A549 (cell line): Measurements from ENCODE around the gene CALN1. TPM values are rescaled to one million over a fixed set of nuclear protein-coding genes. Genes with fewer than 3 reads are reported as not detected.

Source experiments
- ATAC-seq, 2 experiments: fragments of 200-7000 bp in 1 of 2; fragments of >200 bp in 1 of 2; cut with Nextera tagmentation in 1 of 2; cut with Tn5 transposase in 1 of 2; 3 replicates each; pipeline versions ENCODE4 v1.8.0 to v1.9.1; 2018 to 2020; ENCODE audit warnings: mild to moderate bottlenecking in 1 of 2, moderate library complexity in 1 of 2
- CTCF ChIA-PET: fragments of 300-600 bp; sonication (Branson Sonifier 250); formaldehyde crosslinking; extraction: SDS; loops from one replicate; lab custom pipeline; 2021; ENCODE audit warnings: antibody characterized with exemption, inconsistent platforms; lab: Yijun Ruan, JAX
- POLR2A ChIA-PET: fragments of 350-600 bp; formaldehyde crosslinking; extraction: SDS; loops from one replicate; lab custom pipeline; 2021; ENCODE audit warnings: antibody characterized with exemption, inconsistent platforms; lab: Yijun Ruan, JAX
- DNase-seq, 2 experiments: peaks; one replicate each; pipeline versions ENCODE4 v3.0.0 to v3.0.0-alpha.2; 2011 to 2016; ENCODE audit warnings: low read depth in 1 of 2, low spot score in 1 of 2
- FAIRE-seq: peaks from 2 replicates; lab custom pipeline; 2011; peaks lifted over from hg19 to GRCh38; lab: Jason Lieb, UNC
- H3K27ac ChIP-seq, 2 experiments: fragments of >200 bp; sonication (Bioruptor Twin); formaldehyde crosslinking; 3 replicates each; pipeline ENCODE4 v1.5.1; 2016 to 2017
- H3K4me1 ChIP-seq: fragments of >200 bp; sonication (Bioruptor Twin); formaldehyde crosslinking; 3 replicates; pipeline ENCODE4 v1.6.1; 2016
- H3K4me2 ChIP-seq: fragments of >200 bp; sonication (Bioruptor Twin); formaldehyde crosslinking; 3 replicates; pipeline ENCODE4 v1.6.1; 2016
- H3K4me3 ChIP-seq: fragments of >200 bp; sonication (Bioruptor Twin); formaldehyde crosslinking; 3 replicates; pipeline ENCODE4 v1.5.1; 2016
- H3K9me3 ChIP-seq: fragments of >200 bp; sonication (Bioruptor Twin); formaldehyde crosslinking; 3 replicates; pipeline ENCODE4 v1.6.1; 2016
- CBX2 ChIP-seq: fragments of 200-600 bp; sonication (generic); IDR thresholded peaks from 2 replicates; pipeline ENCODE4 v1.6.1; 2016; ENCODE audit warnings: low read depth, mild to moderate bottlenecking, borderline replicate concordance
- CHD2 ChIP-seq: fragments of 150-350 bp; IDR thresholded peaks from 2 replicates; pipeline ENCODE4 v1.6.1; 2014; ENCODE audit warnings: low read length; ENCODE audit not compliant: partially characterized antibody
- ELK1 ChIP-seq: fragments of 150-350 bp; IDR thresholded peaks from 2 replicates; pipeline ENCODE4 v1.6.1; 2014; ENCODE audit warnings: low read depth, mild to moderate bottlenecking, low read length
- EP300 ChIP-seq, 2 experiments: fragments of >200 bp; sonication (Bioruptor Twin); formaldehyde crosslinking; IDR thresholded peaks; 2 replicates in 1 of 2; 3 replicates in 1 of 2; pipeline ENCODE4 v1.6.1; 2016 to 2017
- FOSB ChIP-seq: fragments of 250-450 bp; sonication (Bioruptor Pico); IDR thresholded peaks from 2 replicates; pipeline ENCODE4 v1.5.0; 2020; ENCODE audit warnings: mild to moderate bottlenecking, moderate library complexity
- FOXS1 ChIP-seq: fragments of 250-450 bp; sonication (Bioruptor Pico); IDR thresholded peaks from 2 replicates; pipeline ENCODE4 v1.5.0; 2020; ENCODE audit warnings: mild to moderate bottlenecking, moderate library complexity
- HDAC2 ChIP-seq: fragments of 200-600 bp; sonication (generic); IDR thresholded peaks from 2 replicates; pipeline ENCODE4 v1.6.1; 2016
- HOXB5 ChIP-seq: fragments of 250-450 bp; sonication (Bioruptor Pico); IDR thresholded peaks from 2 replicates; pipeline ENCODE4 v1.5.0; 2020; ENCODE audit warnings: mild to moderate bottlenecking, moderate library complexity
- KDM5A ChIP-seq: fragments of 200-600 bp; sonication (generic); IDR thresholded peaks from 2 replicates; pipeline ENCODE4 v1.6.1; 2016; ENCODE audit warnings: antibody characterized with exemption, mild to moderate bottlenecking
- MYC ChIP-seq: IDR thresholded peaks from 2 replicates; pipeline ENCODE4 v1.6.1; 2012; ENCODE audit warnings: mild to moderate bottlenecking, inconsistent platforms, low read length, improper control_type of control experiment, borderline replicate concordance
- NFE2L2 ChIP-seq: fragments of 150-350 bp; conservative IDR thresholded peaks from 2 replicates; pipeline ENCODE4 v1.6.1; 2014; ENCODE audit warnings: low read length
- NR3C1 ChIP-seq: fragments of >200 bp; sonication (Bioruptor Twin); formaldehyde crosslinking; IDR thresholded peaks from 3 replicates; pipeline ENCODE4 v1.6.1; 2017
- PHF8 ChIP-seq: fragments of 200-600 bp; sonication (generic); IDR thresholded peaks from 2 replicates; pipeline ENCODE4 v1.6.1; 2016; ENCODE audit warnings: low read depth, mild to moderate bottlenecking, antibody characterized with exemption, moderate library complexity, borderline replicate concordance
- RARB ChIP-seq: fragments of 250-450 bp; sonication (Bioruptor Pico); IDR thresholded peaks from 2 replicates; pipeline ENCODE4 v1.8.0; 2021; ENCODE audit warnings: mild to moderate bottlenecking, moderate library complexity
- RCOR1 ChIP-seq: fragments of 150-350 bp; IDR thresholded peaks from 2 replicates; pipeline ENCODE4 v1.6.1; 2014; ENCODE audit warnings: antibody characterized with exemption, low read length, low read depth
- SREBF2 ChIP-seq: fragments of 450-650 bp; IDR thresholded peaks from 2 replicates; pipeline ENCODE4 v1.6.1; 2014; ENCODE audit warnings: mild to moderate bottlenecking, moderate library complexity
- ZNF302 ChIP-seq: fragments of 250-450 bp; sonication (Bioruptor Pico); IDR thresholded peaks from 2 replicates; pipeline ENCODE4 v1.9.0; 2021; ENCODE audit warnings: inconsistent platforms, mild to moderate bottlenecking, moderate library complexity
- WGBS: methylation state at CpG from one replicate; pipeline ENCODE4 v1.1.6; 2017; ENCODE audit errors: missing lambda C conversion rate; 5-methylcytosine and 5-hydroxymethylcytosine counted together
- polyA plus RNA-seq, 4 experiments: library from polyadenylated mRNA; depleted of rRNA in 3 of 4; stranded (reverse); fragments of >200 nt; fragmentation: RNase III in 1 of 4; extraction: RNeasy Plus Mini Kit Qiagen cat#74134 plus additional on column Dnase treatment in 1 of 4; gene quantifications; 2 replicates in 3 of 4; 3 replicates in 1 of 4; pipeline ENCODE4 v1.2.3, GENCODE V29; 2011 to 2017
- TF ChIP-seq, protein P1 (sequence below): fragments of >200 bp; sonication (Bioruptor Twin); formaldehyde crosslinking; IDR thresholded peaks from 3 replicates; pipeline ENCODE4 v1.5.1; 2016
- TF ChIP-seq, protein P2 (sequence below): fragments of >200 bp; sonication (Bioruptor Twin); formaldehyde crosslinking; IDR thresholded peaks from 2 replicates; pipeline ENCODE4 v1.6.1; 2016
- TF ChIP-seq, protein P3 (sequence below): fragments of 250-450 bp; sonication (Bioruptor Pico); IDR thresholded peaks from 2 replicates; pipeline ENCODE4 v1.5.0; 2021; ENCODE audit warnings: mild to moderate bottlenecking, moderate library complexity, borderline replicate concordance
- TF ChIP-seq, protein P4 (sequence below): fragments of >200 bp; sonication (Bioruptor Twin); formaldehyde crosslinking; IDR thresholded peaks from 3 replicates; pipeline ENCODE4 v1.6.1; 2016
- TF ChIP-seq, protein P5 (sequence below): fragments of 250-450 bp; sonication (Bioruptor Pico); IDR thresholded peaks from 2 replicates; pipeline ENCODE4 v1.5.0; 2020; ENCODE audit warnings: low read depth, mild to moderate bottlenecking, moderate library complexity

Gene CALN1
- polyA plus RNA-seq, 2 of the 4 experiments (the other 2 are of a cell fraction): not detected

DNA sequence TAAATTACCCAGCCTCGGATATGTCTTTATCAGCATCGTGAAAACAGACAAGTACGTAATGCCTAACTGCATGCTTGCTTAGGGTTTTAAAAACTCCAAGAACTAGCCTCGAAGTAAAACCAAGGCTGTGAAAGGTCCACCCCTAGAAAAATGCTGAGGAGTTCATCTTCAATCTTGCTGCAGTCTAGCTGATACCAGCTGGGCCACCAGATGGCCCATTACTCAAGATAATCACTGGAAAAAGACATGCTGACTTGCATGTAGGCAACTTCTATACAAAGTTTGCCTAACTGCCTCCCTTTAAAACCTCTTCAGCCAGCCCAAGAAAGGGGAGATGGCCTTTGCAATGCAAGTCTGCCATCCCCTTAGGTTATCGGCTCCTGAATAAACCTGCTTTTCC lies 666.1 kb downstream of the CALN1 start:
- no peak for FAIRE-seq
- TF ChIP-seq MYC: no peak
- no peak for TF ChIP-seq NR3C1
- TF ChIP-seq, protein P1, sequence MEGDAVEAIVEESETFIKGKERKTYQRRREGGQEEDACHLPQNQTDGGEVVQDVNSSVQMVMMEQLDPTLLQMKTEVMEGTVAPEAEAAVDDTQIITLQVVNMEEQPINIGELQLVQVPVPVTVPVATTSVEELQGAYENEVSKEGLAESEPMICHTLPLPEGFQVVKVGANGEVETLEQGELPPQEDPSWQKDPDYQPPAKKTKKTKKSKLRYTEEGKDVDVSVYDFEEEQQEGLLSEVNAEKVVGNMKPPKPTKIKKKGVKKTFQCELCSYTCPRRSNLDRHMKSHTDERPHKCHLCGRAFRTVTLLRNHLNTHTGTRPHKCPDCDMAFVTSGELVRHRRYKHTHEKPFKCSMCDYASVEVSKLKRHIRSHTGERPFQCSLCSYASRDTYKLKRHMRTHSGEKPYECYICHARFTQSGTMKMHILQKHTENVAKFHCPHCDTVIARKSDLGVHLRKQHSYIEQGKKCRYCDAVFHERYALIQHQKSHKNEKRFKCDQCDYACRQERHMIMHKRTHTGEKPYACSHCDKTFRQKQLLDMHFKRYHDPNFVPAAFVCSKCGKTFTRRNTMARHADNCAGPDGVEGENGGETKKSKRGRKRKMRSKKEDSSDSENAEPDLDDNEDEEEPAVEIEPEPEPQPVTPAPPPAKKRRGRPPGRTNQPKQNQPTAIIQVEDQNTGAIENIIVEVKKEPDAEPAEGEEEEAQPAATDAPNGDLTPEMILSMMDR: no peak
- TF ChIP-seq PHF8: no peak
- TF ChIP-seq ZNF302 (CRISPR knock-in tag): no peak
- TF ChIP-seq, protein P2, sequence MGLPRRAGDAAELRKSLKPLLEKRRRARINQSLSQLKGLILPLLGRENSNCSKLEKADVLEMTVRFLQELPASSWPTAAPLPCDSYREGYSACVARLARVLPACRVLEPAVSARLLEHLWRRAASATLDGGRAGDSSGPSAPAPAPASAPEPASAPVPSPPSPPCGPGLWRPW: no peak
- TF ChIP-seq EP300 (IDR thresholded peaks at IDR 0.05): no peak
- TF ChIP-seq FOSB: no peak
- TF ChIP-seq, all 56 proteins: peak for 0
- Histone ChIP-seq H3K4me2 (no peak overlapping the region), H3K27ac (no peak overlapping the region), H3K4me1 (no peaks in the 10 kb centered on the region), H3K9me3 (peaks cover 2% of the 10 kb centered on the region; the same call in 1 of the 3 replicates), H3K4me3 (no peak overlapping the region)
- no peak for DNase-seq
- no peak for ATAC-seq
- POLR2A ChIA-PET: no interaction called here
- CTCF ChIA-PET: interaction anchor here (0.9 to 1.1 kb wide), 2 partner anchors 10 to 13 kb away, joined by 3 to 5 read pairs; no protein-coding TSS in a partner anchor
- 54% methylated on average over 5 of the region's 5 CpGs for WGBS

- no peaks in the 10 kb centered on the region for H3K9me3 ChIP-seq
- WGBS: 25% methylated on average over 5 of the region's 5 CpGs
- no peak overlapping the region for H3K4me2 ChIP-seq
- TF ChIP-seq CBX2: no peak
- no peak for TF ChIP-seq HOXB5 (CRISPR knock-in tag)
- TF ChIP-seq SREBF2: no peak
- TF ChIP-seq ELK1: no peak
- no peak for TF ChIP-seq KDM5A
- no peak for TF ChIP-seq ZNF302 (CRISPR knock-in tag)
- no peak for TF ChIP-seq MYC
- TF ChIP-seq, protein P3, sequence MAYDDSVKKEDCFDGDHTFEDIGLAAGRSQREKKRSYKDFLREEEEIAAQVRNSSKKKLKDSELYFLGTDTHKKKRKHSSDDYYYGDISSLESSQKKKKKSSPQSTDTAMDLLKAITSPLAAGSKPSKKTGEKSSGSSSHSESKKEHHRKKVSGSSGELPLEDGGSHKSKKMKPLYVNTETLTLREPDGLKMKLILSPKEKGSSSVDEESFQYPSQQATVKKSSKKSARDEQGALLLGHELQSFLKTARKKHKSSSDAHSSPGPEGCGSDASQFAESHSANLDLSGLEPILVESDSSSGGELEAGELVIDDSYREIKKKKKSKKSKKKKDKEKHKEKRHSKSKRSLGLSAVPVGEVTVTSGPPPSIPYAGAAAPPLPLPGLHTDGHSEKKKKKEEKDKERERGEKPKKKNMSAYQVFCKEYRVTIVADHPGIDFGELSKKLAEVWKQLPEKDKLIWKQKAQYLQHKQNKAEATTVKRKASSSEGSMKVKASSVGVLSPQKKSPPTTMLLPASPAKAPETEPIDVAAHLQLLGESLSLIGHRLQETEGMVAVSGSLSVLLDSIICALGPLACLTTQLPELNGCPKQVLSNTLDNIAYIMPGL (CRISPR knock-in tag): no peak
- TF ChIP-seq, protein P4, sequence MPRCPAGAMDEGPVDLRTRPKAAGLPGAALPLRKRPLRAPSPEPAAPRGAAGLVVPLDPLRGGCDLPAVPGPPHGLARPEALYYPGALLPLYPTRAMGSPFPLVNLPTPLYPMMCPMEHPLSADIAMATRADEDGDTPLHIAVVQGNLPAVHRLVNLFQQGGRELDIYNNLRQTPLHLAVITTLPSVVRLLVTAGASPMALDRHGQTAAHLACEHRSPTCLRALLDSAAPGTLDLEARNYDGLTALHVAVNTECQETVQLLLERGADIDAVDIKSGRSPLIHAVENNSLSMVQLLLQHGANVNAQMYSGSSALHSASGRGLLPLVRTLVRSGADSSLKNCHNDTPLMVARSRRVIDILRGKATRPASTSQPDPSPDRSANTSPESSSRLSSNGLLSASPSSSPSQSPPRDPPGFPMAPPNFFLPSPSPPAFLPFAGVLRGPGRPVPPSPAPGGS: no peak
- TF ChIP-seq HDAC2: no peak
- no peak for TF ChIP-seq CHD2
- TF ChIP-seq RARB (CRISPR knock-in tag): no peak
- no peak for TF ChIP-seq NFE2L2
- TF ChIP-seq RCOR1: no peak
- TF ChIP-seq, protein P1: no peak
- TF ChIP-seq, protein P2: no peak
- no peak for TF ChIP-seq FOXS1 (CRISPR knock-in tag)
- TF ChIP-seq, protein P5, sequence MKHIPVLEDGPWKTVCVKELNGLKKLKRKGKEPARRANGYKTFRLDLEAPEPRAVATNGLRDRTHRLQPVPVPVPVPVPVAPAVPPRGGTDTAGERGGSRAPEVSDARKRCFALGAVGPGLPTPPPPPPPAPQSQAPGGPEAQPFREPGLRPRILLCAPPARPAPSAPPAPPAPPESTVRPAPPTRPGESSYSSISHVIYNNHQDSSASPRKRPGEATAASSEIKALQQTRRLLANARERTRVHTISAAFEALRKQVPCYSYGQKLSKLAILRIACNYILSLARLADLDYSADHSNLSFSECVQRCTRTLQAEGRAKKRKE (CRISPR knock-in tag): no peak
- H3K27ac ChIP-seq: no peak overlapping the region
- FAIRE-seq: no peak
- no peak for ATAC-seq
- no peak overlapping the region for H3K4me3 ChIP-seq
- POLR2A ChIA-PET: no interaction called here
- no peaks in the 10 kb centered on the region for H3K4me1 ChIP-seq
- CTCF ChIA-PET: no interaction called here
- DNase-seq: no peak
These were observed 672.0 kb downstream of the CALN1 start for GRCh38 chr7:71740174-71740560.
